Activated T-helper 1 cell treated with anti-CD3 and anti-CD28 coated beads, Interleukin-12 subunit alpha, Interleukin-12 subunit beta, Interleukin-2, Interleukin-4 antibody, amounts not matched to agents 30 ng/mL and 10 ng/mL and 1 ng/mL, durations not matched to agents 14 hours and 24 hours and 36 hours (primary cell): ENCODE measurements around the gene SSBP3. TPM values are rescaled to one million over a fixed set of nuclear protein-coding genes. Genes with fewer than 3 reads are reported as not detected.

ENCODE experiments used
- DNase-seq: peaks from one replicate; pipeline ENCODE4 v3.0.0; 2021; ENCODE audit warnings: low spot score
- H3K27ac Mint-ChIP-seq: one replicate; pipeline ENCODE4 v1.8.0; 2021; ENCODE audit warnings: mild to moderate bottlenecking, mixed read lengths
- H3K27me3 Mint-ChIP-seq: one replicate; pipeline ENCODE4 v1.8.0; 2022; ENCODE audit warnings: mild to moderate bottlenecking, moderate library complexity, mixed read lengths; ENCODE audit not compliant: insufficient read depth
- H3K36me3 Mint-ChIP-seq: one replicate; pipeline ENCODE4 v1.8.0; 2021; ENCODE audit warnings: low read depth, mixed read lengths
- H3K4me1 Mint-ChIP-seq: one replicate; pipeline ENCODE4 v1.8.0; 2021; ENCODE audit warnings: low read depth, mixed read lengths
- H3K4me3 Mint-ChIP-seq: one replicate; pipeline ENCODE4 v1.8.0; 2021; ENCODE audit warnings: mild to moderate bottlenecking, moderate library complexity, mixed read lengths
- H3K9me3 Mint-ChIP-seq: one replicate; pipeline ENCODE4 v1.8.0; 2021; ENCODE audit warnings: mixed read lengths
- intact Hi-C: fragments of 100-400 bp; cut with micrococcal nuclease; formaldehyde crosslinking; loops from one replicate; pipeline ENCODE4 v1.15.1; 2024
- total RNA-seq: library from RNA; stranded (reverse); gene quantifications from 2 replicates; pipeline ENCODE4 v1.2.3, GENCODE V29; 2022

Gene SSBP3
- total RNA-seq, 1 donor from 2014 or later, result 98.0 TPM

GRCh38 chr1:54407404-54408146 lies 1.4 kb upstream of the SSBP3 start:
- Mint-ChIP-seq H3K27me3 (no peaks in the 10 kb centered on the region), H3K4me3 (peak overlapping the region; percentile 86), H3K4me1 (peaks cover 62% of the 10 kb centered on the region), H3K9me3 (no peaks in the 10 kb centered on the region), H3K36me3 (peaks cover 22% of the 10 kb centered on the region), H3K27ac (peak overlapping the region; percentile 83)
- intact Hi-C loops, result loop anchor here (1.0 to 10.0 kb wide), 17 partner anchors 8 to 1853 kb away; partner anchors contain the start of genes CYB5RL, DHCR24, IFT25 and LRRC42
- peak; percentile 60 for DNase-seq

- peaks cover 25% of the 10 kb centered on the region for H3K36me3 Mint-ChIP-seq
These were observed 885 bp upstream of the SSBP3 start for GRCh38 chr1:54407154-54407403.

GRCh38 chr1:54405898-54406293 lies 298 bp downstream of the SSBP3 start:
- H3K27me3 Mint-ChIP-seq, result no peaks in the 10 kb centered on the region
- DNase-seq, result no peak
- no peak overlapping the region for H3K27ac Mint-ChIP-seq
- peaks cover 78% of the 10 kb centered on the region for H3K4me1 Mint-ChIP-seq
- no peaks in the 10 kb centered on the region for H3K9me3 Mint-ChIP-seq
- intact Hi-C loops, result loop anchor here (2.0 to 10.0 kb wide), 9 partner anchors 309 to 1851 kb away; partner anchors contain the start of genes DHCR24, IFT25, LRRC42 and NDC1
- H3K4me3 Mint-ChIP-seq, result no peak overlapping the region
- H3K36me3 Mint-ChIP-seq, result peaks cover 37% of the 10 kb centered on the region

More at GRCh38 chr1:54407154-54407403, 885 bp upstream of the SSBP3 start:
- Mint-ChIP-seq H3K27ac (peak overlapping the region; percentile 83), H3K4me1 (peaks cover 67% of the 10 kb centered on the region), H3K27me3 (no peaks in the 10 kb centered on the region), H3K4me3 (peak overlapping the region; percentile 86), H3K9me3 (no peaks in the 10 kb centered on the region)
- DNase-seq, result no peak
- intact Hi-C loops, result loop anchor here (1.0 to 10.0 kb wide), 15 partner anchors 8 to 1852 kb away; partner anchors contain the start of genes CYB5RL, DHCR24, IFT25 and LRRC42

- H3K27ac Mint-ChIP-seq, result peak overlapping the region; percentile 70
- H3K36me3 Mint-ChIP-seq, result peaks cover 42% of the 10 kb centered on the region
- intact Hi-C loops, result loop anchor here (5.0 to 10.0 kb wide), 6 partner anchors 283 to 1850 kb away; partner anchors contain the start of genes DHCR24, IFT25, LRRC42 and NDC1
- H3K4me3 Mint-ChIP-seq, result peak overlapping the region; percentile 88
- H3K9me3 Mint-ChIP-seq, result no peaks in the 10 kb centered on the region
- H3K27me3 Mint-ChIP-seq, result no peaks in the 10 kb centered on the region
- H3K4me1 Mint-ChIP-seq, result peaks cover 79% of the 10 kb centered on the region
- no peak for DNase-seq
These were observed 976 bp downstream of the SSBP3 start for GRCh38 chr1:54404939-54405897.

- DNase-seq, result no peak
- peak overlapping the region; percentile 88 for H3K4me3 Mint-ChIP-seq
- peaks cover 50% of the 10 kb centered on the region for H3K36me3 Mint-ChIP-seq
- no peaks in the 10 kb centered on the region for H3K9me3 Mint-ChIP-seq
- H3K27ac Mint-ChIP-seq, result peak overlapping the region; percentile 70
- H3K27me3 Mint-ChIP-seq, result no peaks in the 10 kb centered on the region
- intact Hi-C loops, result loop anchor here (5.0 to 10.0 kb wide), 4 partner anchors 282 to 1849 kb away; partner anchors contain the start of genes DHCR24 and TUT4
- H3K4me1 Mint-ChIP-seq, result peaks cover 79% of the 10 kb centered on the region
These were observed 1.9 kb downstream of the SSBP3 start for GRCh38 chr1:54404263-54404662.

- Mint-ChIP-seq H3K27me3 (no peaks in the 10 kb centered on the region), H3K27ac (peak overlapping the region; percentile 70), H3K4me3 (peak overlapping the region; percentile 88), H3K36me3 (peaks cover 52% of the 10 kb centered on the region), H3K4me1 (peaks cover 79% of the 10 kb centered on the region), H3K9me3 (no peaks in the 10 kb centered on the region)
- intact Hi-C loops, result loop anchor here (5.0 to 10.0 kb wide), 4 partner anchors 282 to 1849 kb away; partner anchors contain the start of genes DHCR24 and TUT4
- DNase-seq, result no peak
These were observed 2.4 kb downstream of the SSBP3 start for GRCh38 chr1:54403808-54404261.

GRCh38 chr1:54403405-54403804 lies 2.8 kb downstream of the SSBP3 start:
- H3K4me1 Mint-ChIP-seq, result peaks cover 79% of the 10 kb centered on the region
- no peaks in the 10 kb centered on the region for H3K27me3 Mint-ChIP-seq
- no peak for DNase-seq
- intact Hi-C loops, result loop anchor here (5.0 to 10.0 kb wide), 4 partner anchors 281 to 1849 kb away; partner anchors contain the start of genes DHCR24 and TUT4
- peak overlapping the region; percentile 88 for H3K4me3 Mint-ChIP-seq
- H3K36me3 Mint-ChIP-seq, result peaks cover 56% of the 10 kb centered on the region
- no peaks in the 10 kb centered on the region for H3K9me3 Mint-ChIP-seq
- peak overlapping the region; percentile 70 for H3K27ac Mint-ChIP-seq

GRCh38 chr1:54402896-54403295 lies 3.3 kb downstream of the SSBP3 start:
- intact Hi-C loops, result loop anchor here (5.0 to 10.0 kb wide), 4 partner anchors 281 to 1848 kb away; partner anchors contain the start of genes DHCR24 and TUT4
- no peaks in the 10 kb centered on the region for H3K27me3 Mint-ChIP-seq
- no peak for DNase-seq
- H3K36me3 Mint-ChIP-seq, result peaks cover 60% of the 10 kb centered on the region
- H3K4me3 Mint-ChIP-seq, result peak overlapping the region; percentile 88
- no peaks in the 10 kb centered on the region for H3K9me3 Mint-ChIP-seq
- H3K4me1 Mint-ChIP-seq, result peaks cover 79% of the 10 kb centered on the region
- no peak overlapping the region for H3K27ac Mint-ChIP-seq

- H3K27ac Mint-ChIP-seq, result no peak overlapping the region
- intact Hi-C loops, result loop anchor here (5.0 to 10.0 kb wide), 4 partner anchors 279 to 1847 kb away; partner anchors contain the start of genes DHCR24 and TUT4
- H3K36me3 Mint-ChIP-seq, result peaks cover 70% of the 10 kb centered on the region
- no peak for DNase-seq
- no peaks in the 10 kb centered on the region for H3K9me3 Mint-ChIP-seq
- peaks cover 79% of the 10 kb centered on the region for H3K4me1 Mint-ChIP-seq
- no peaks in the 10 kb centered on the region for H3K27me3 Mint-ChIP-seq
- peak overlapping the region; percentile 38 for H3K4me3 Mint-ChIP-seq
These were observed 4.4 kb downstream of the SSBP3 start for GRCh38 chr1:54401799-54402198.

- Mint-ChIP-seq H3K27ac (peak overlapping the region; percentile 88), H3K9me3 (no peaks in the 10 kb centered on the region), H3K4me3 (peak overlapping the region; percentile 68), H3K36me3 (peaks cover 78% of the 10 kb centered on the region), H3K27me3 (no peaks in the 10 kb centered on the region), H3K4me1 (peaks cover 88% of the 10 kb centered on the region)
- intact Hi-C loops, result loop anchor here (1.0 to 10.0 kb wide), 7 partner anchors 24 to 1846 kb away; partner anchors contain the start of genes DHCR24 and TUT4
- DNase-seq, result no peak
These were observed 5.9 kb downstream of the SSBP3 start for GRCh38 chr1:54400329-54400728.

- peaks cover 83% of the 10 kb centered on the region for H3K36me3 Mint-ChIP-seq
- H3K27me3 Mint-ChIP-seq, result no peaks in the 10 kb centered on the region
- H3K9me3 Mint-ChIP-seq, result no peaks in the 10 kb centered on the region
- H3K27ac Mint-ChIP-seq, result peak overlapping the region; percentile 88
- intact Hi-C loops, result loop anchor here (1.0 to 10.0 kb wide), 10 partner anchors 8 to 1845 kb away; partner anchors contain the start of genes CYB5RL, DHCR24, MRPL37 and TUT4
- peak overlapping the region; percentile 29 for H3K4me3 Mint-ChIP-seq
- peaks cover 90% of the 10 kb centered on the region for H3K4me1 Mint-ChIP-seq
- no peak for DNase-seq
These were observed 6.4 kb downstream of the SSBP3 start for GRCh38 chr1:54399765-54400164.

- peaks cover 83% of the 10 kb centered on the region for H3K4me1 Mint-ChIP-seq
- H3K36me3 Mint-ChIP-seq, result peaks cover 80% of the 10 kb centered on the region
- peak overlapping the region; percentile 55 for H3K4me3 Mint-ChIP-seq
- DNase-seq, result no peak
- no peaks in the 10 kb centered on the region for H3K27me3 Mint-ChIP-seq
- H3K27ac Mint-ChIP-seq, result peak overlapping the region; percentile 88
- intact Hi-C loops, result loop anchor here (1.0 to 2.0 kb wide), 3 partner anchors 8 to 198 kb away; partner anchors contain the start of genes CYB5RL and MRPL37
- H3K9me3 Mint-ChIP-seq, result no peaks in the 10 kb centered on the region
These were observed 7.1 kb downstream of the SSBP3 start for GRCh38 chr1:54398963-54399528.
